MM.1S (cell line): Measurements from ENCODE around the gene TSPYL1.

ENCODE experiments used
- EZH2 ChIP-seq: fragments of 300-600 bp; sonication (generic); optimal IDR thresholded peaks from 2 replicates; pipeline ENCODE3; 2017; ENCODE audit warnings: low read depth, mild to moderate bottlenecking, antibody characterized with exemption, low read length, mixed read lengths
- EZH2phosphoT487 ChIP-seq: fragments of 300-600 bp; sonication (generic); IDR thresholded peaks from 2 replicates; pipeline ENCODE4 v1.6.1; 2018; ENCODE audit warnings: antibody characterized with exemption, low read length
- TF ChIP-seq, protein P1 (sequence below): fragments of 300-600 bp; sonication (generic); IDR thresholded peaks from 2 replicates; pipeline ENCODE4 v1.5.1; 2016; ENCODE audit warnings: antibody characterized with exemption, low read length, mixed read lengths

DNA sequence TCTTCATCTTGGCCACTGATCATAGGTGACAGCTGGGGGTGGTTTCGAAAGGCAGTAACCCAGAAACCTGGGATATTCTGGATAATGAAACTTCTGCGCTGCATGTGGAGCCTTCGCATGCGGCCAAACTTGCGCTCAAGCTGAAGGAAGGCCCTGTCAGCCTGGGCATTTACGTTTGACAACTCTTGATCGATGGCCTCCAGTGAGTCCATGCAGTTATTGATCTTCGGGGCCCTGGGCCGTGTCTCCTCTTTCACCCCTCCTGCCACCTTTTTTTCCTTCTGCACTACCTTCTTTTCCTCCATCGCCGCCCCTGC lies 26.6 kb downstream of the TSPYL1 start:
- TF ChIP-seq, protein P1, sequence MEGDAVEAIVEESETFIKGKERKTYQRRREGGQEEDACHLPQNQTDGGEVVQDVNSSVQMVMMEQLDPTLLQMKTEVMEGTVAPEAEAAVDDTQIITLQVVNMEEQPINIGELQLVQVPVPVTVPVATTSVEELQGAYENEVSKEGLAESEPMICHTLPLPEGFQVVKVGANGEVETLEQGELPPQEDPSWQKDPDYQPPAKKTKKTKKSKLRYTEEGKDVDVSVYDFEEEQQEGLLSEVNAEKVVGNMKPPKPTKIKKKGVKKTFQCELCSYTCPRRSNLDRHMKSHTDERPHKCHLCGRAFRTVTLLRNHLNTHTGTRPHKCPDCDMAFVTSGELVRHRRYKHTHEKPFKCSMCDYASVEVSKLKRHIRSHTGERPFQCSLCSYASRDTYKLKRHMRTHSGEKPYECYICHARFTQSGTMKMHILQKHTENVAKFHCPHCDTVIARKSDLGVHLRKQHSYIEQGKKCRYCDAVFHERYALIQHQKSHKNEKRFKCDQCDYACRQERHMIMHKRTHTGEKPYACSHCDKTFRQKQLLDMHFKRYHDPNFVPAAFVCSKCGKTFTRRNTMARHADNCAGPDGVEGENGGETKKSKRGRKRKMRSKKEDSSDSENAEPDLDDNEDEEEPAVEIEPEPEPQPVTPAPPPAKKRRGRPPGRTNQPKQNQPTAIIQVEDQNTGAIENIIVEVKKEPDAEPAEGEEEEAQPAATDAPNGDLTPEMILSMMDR, result no peak
- TF ChIP-seq EZH2phosphoT487, result no peak
- TF ChIP-seq EZH2, result no peak
